GM21576 (cell line): ENCODE measurements around the gene SPPL2A.

Experiments
- ATAC-seq: cut with Tn5 transposase; IDR thresholded peaks from one replicate; pipeline ENCODE4 v1.9.1; 2021; ENCODE audit warnings: mild to moderate bottlenecking, moderate library complexity; ENCODE audit not compliant: unreplicated experiment

SPPL2A gene

GRCh38 chr15:50774450-50774849 lies 8.9 kb upstream of the SPPL2A start:
- ATAC-seq, result no peak

GRCh38 chr15:50773389-50773788 lies 7.9 kb upstream of the SPPL2A start:
- ATAC-seq, result no peak

GRCh38 chr15:50767332-50767861 lies 1.9 kb upstream of the SPPL2A start:
- ATAC-seq, result no peak

GRCh38 chr15:50764461-50765194 lies 878 bp downstream of the SPPL2A start:
- no peak for ATAC-seq

- no peak for ATAC-seq
These were observed 6.7 kb downstream of the SPPL2A start for GRCh38 chr15:50758712-50759205.

- no peak for ATAC-seq
These were observed 12.0 kb downstream of the SPPL2A start for GRCh38 chr15:50753463-50753862.

- no peak for ATAC-seq
These were observed 14.1 kb downstream of the SPPL2A start for GRCh38 chr15:50751394-50751793.

GRCh38 chr15:50750227-50750705 lies 15.2 kb downstream of the SPPL2A start:
- no peak for ATAC-seq

- no peak for ATAC-seq
These were observed 18.0 kb downstream of the SPPL2A start for GRCh38 chr15:50747523-50747922.

GRCh38 chr15:50744601-50745000 lies 20.9 kb downstream of the SPPL2A start:
- no peak for ATAC-seq

- no peak for ATAC-seq
These were observed 24.6 kb downstream of the SPPL2A start for GRCh38 chr15:50740955-50741354.

- no peak for ATAC-seq
These were observed 28.7 kb downstream of the SPPL2A start for GRCh38 chr15:50736823-50737222.

GRCh38 chr15:50735156-50735555 lies 30.4 kb downstream of the SPPL2A start:
- ATAC-seq, result no peak

GRCh38 chr15:50726315-50726714 lies 39.2 kb downstream of the SPPL2A start:
- ATAC-seq, result no peak

- ATAC-seq, result no peak
These were observed 46.8 kb downstream of the SPPL2A start for GRCh38 chr15:50718700-50719125.

GRCh38 chr15:50712018-50712417 lies 53.5 kb downstream of the SPPL2A start:
- no peak for ATAC-seq

- ATAC-seq, result no peak
These were observed 54.9 kb downstream of the SPPL2A start for GRCh38 chr15:50710585-50710984.

- no peak for ATAC-seq
These were observed 57.6 kb downstream of the SPPL2A start for GRCh38 chr15:50707878-50708427.

GRCh38 chr15:50702762-50703334 lies 62.7 kb downstream of the SPPL2A start:
- no peak for ATAC-seq

- ATAC-seq, result no peak
These were observed 67.4 kb downstream of the SPPL2A start for GRCh38 chr15:50698101-50698500.

- ATAC-seq, result no peak
These were observed 68.3 kb downstream of the SPPL2A start for GRCh38 chr15:50697109-50697797.
